ENCODE data around the gene ATP2B2.

DNA sequence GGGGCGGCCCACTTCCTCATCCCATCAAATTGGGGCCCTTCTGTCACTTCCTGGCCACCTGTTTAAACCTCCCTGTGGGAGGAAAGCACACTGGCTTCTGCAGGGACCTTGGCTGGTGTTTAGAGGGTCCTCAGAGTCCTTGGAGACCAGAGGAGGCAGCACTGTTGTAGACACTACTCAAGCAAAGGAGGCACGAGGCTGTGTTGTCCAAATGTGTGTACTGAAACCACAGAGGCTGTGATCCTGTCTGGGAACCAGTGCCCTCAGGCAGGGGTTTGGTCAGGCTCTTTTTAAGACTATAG lies 172.1 kb downstream of the ATP2B2 start:
- no peak for TF ChIP-seq POLR2A (IDR thresholded peaks at IDR 0.05; ENCODE audit: extremely low read depth, insufficient read length)
- TF ChIP-seq, protein P1, sequence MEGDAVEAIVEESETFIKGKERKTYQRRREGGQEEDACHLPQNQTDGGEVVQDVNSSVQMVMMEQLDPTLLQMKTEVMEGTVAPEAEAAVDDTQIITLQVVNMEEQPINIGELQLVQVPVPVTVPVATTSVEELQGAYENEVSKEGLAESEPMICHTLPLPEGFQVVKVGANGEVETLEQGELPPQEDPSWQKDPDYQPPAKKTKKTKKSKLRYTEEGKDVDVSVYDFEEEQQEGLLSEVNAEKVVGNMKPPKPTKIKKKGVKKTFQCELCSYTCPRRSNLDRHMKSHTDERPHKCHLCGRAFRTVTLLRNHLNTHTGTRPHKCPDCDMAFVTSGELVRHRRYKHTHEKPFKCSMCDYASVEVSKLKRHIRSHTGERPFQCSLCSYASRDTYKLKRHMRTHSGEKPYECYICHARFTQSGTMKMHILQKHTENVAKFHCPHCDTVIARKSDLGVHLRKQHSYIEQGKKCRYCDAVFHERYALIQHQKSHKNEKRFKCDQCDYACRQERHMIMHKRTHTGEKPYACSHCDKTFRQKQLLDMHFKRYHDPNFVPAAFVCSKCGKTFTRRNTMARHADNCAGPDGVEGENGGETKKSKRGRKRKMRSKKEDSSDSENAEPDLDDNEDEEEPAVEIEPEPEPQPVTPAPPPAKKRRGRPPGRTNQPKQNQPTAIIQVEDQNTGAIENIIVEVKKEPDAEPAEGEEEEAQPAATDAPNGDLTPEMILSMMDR (IDR thresholded peaks at IDR 0.05; ENCODE audit: low read depth, low read length): no peak
